Erythroblast (primary cell): ENCODE measurements around the gene ATF3.

ENCODE experiments used
- GATA1 ChIP-seq: IDR thresholded peaks from 2 replicates; pipeline ENCODE4 v1.6.1; 2011; ENCODE audit warnings: low read depth, mild to moderate bottlenecking, control low read depth, low read length, moderate library complexity
- POLR2A ChIP-seq: IDR thresholded peaks from 2 replicates; pipeline ENCODE4 v1.6.1; 2011; ENCODE audit warnings: mild to moderate bottlenecking, low read length

GRCh38 chr1:212561501-212561931 lies 47.0 kb upstream of the ATF3 start:
- no peak for TF ChIP-seq POLR2A
- TF ChIP-seq GATA1: no peak
